IPS DF 6.9 (cell line): ENCODE measurements around the gene OR14I1.
"Not testable (repeated sequence)": the region's sequence is repeated elsewhere in the genome, so short reads cannot be mapped to it uniquely, and the experiment has no call there.

ENCODE experiments used
- DNase-seq: peaks from one replicate; pipeline ENCODE4 v3.0.0-alpha.2; 2013; ENCODE audit warnings: low read depth, low spot score
- H3K27ac ChIP-seq: one replicate; pipeline ENCODE4 v1.5.1; 2013; ENCODE audit warnings: low read length, control low read depth
- H3K27me3 ChIP-seq: 2 replicates; pipeline ENCODE4 v1.6.1; 2013; ENCODE audit warnings: mild to moderate bottlenecking, low read length; ENCODE audit not compliant: control insufficient read depth, insufficient read depth
- H3K36me3 ChIP-seq: 2 replicates; pipeline ENCODE4 v1.6.1; 2013; ENCODE audit warnings: low read length; ENCODE audit not compliant: control insufficient read depth, insufficient read depth
- H3K4me1 ChIP-seq: 2 replicates; pipeline ENCODE4 v1.6.1; 2013; ENCODE audit warnings: low read length; ENCODE audit not compliant: control insufficient read depth, insufficient read depth
- H3K4me3 ChIP-seq: 2 replicates; pipeline ENCODE4 v1.5.1; 2013; ENCODE audit warnings: mild to moderate bottlenecking, low read length
- H3K9me3 ChIP-seq: 2 replicates; pipeline ENCODE4 v1.6.1; 2013; ENCODE audit warnings: low read length, inconsistent platforms; ENCODE audit not compliant: control insufficient read depth, insufficient read depth
- WGBS: extraction: QIAGEN DNeasy Blood & Tissue Kit; methylation state at CpG from one replicate; pipeline ENCODE4 v1.1.7; 2013; ENCODE audit warnings: mixed read lengths, missing lambda C conversion rate; ENCODE audit not compliant: insufficient read length, insufficient coverage; 5-methylcytosine and 5-hydroxymethylcytosine counted together

The OR14I1 gene

GRCh38 chr1:248691567-248692155 is 10.9 kb downstream of the OR14I1 start:
- H3K4me1 ChIP-seq: no peaks in the 10 kb centered on the region
- H3K36me3 ChIP-seq: no peaks in the 10 kb centered on the region
- no peak overlapping the region for H3K27ac ChIP-seq
- WGBS: no CpG with 5 or more reads among the region's 51 CpGs
- H3K4me3 ChIP-seq: no peak overlapping the region
- no peaks in the 10 kb centered on the region for H3K27me3 ChIP-seq
- H3K9me3 ChIP-seq: peaks cover 6% of the 10 kb centered on the region
- no peak for DNase-seq

- WGBS: no CpG with 5 or more reads among the region's 4 CpGs
- H3K4me3 ChIP-seq: no peak overlapping the region
- H3K4me1 ChIP-seq: no peaks in the 10 kb centered on the region
- peaks cover 6% of the 10 kb centered on the region for H3K9me3 ChIP-seq
- no peaks in the 10 kb centered on the region for H3K27me3 ChIP-seq
- no peaks in the 10 kb centered on the region for H3K36me3 ChIP-seq
- DNase-seq: no peak
- no peak overlapping the region for H3K27ac ChIP-seq
These were observed 13.9 kb downstream of the OR14I1 start for GRCh38 chr1:248688527-248689298.

- Histone ChIP-seq H3K27me3 (no peaks in the 10 kb centered on the region), H3K4me1 (no peaks in the 10 kb centered on the region), H3K4me3 (no peak overlapping the region), H3K27ac (no peak overlapping the region), H3K9me3 (peaks cover 3% of the 10 kb centered on the region), H3K36me3 (no peaks in the 10 kb centered on the region)
- WGBS: no CpG with 5 or more reads among the region's 3 CpGs
- no peak for DNase-seq
These were observed 15.8 kb downstream of the OR14I1 start for GRCh38 chr1:248686815-248687214.

- H3K4me1 ChIP-seq: no peaks in the 10 kb centered on the region
- no peaks in the 10 kb centered on the region for H3K36me3 ChIP-seq
- no CpG with 5 or more reads among the region's 8 CpGs for WGBS
- peaks cover 7% of the 10 kb centered on the region for H3K9me3 ChIP-seq
- no peak overlapping the region for H3K4me3 ChIP-seq
- no peak overlapping the region for H3K27ac ChIP-seq
- no peaks in the 10 kb centered on the region for H3K27me3 ChIP-seq
- no peak for DNase-seq
These were observed 20.9 kb downstream of the OR14I1 start for GRCh38 chr1:248681651-248682050.

- Histone ChIP-seq H3K36me3 (no peaks in the 10 kb centered on the region), H3K4me3 (no peak overlapping the region), H3K27me3 (no peaks in the 10 kb centered on the region), H3K4me1 (no peaks in the 10 kb centered on the region), H3K9me3 (peaks cover 3% of the 10 kb centered on the region), H3K27ac (no peak overlapping the region)
- no CpG with 5 or more reads among the region's 1 CpG for WGBS
- DNase-seq: no peak
These were observed 32.6 kb downstream of the OR14I1 start for GRCh38 chr1:248670003-248670402.

- H3K27me3 ChIP-seq, H3K4me3 ChIP-seq, DNase-seq, H3K4me1 ChIP-seq, H3K27ac ChIP-seq, H3K36me3 ChIP-seq, H3K9me3 ChIP-seq: not testable (repeated sequence)
- no CpG with 5 or more reads among the region's 5 CpGs for WGBS
These were observed 38.9 kb downstream of the OR14I1 start for GRCh38 chr1:248663453-248664328.

GRCh38 chr1:248656797-248657196 is 45.8 kb downstream of the OR14I1 start:
- H3K4me1 ChIP-seq, H3K27me3 ChIP-seq, DNase-seq, H3K27ac ChIP-seq, H3K36me3 ChIP-seq, H3K9me3 ChIP-seq, H3K4me3 ChIP-seq: not testable (repeated sequence)
- WGBS: no CpG with 5 or more reads among the region's 6 CpGs

- not testable (repeated sequence) for DNase-seq, H3K36me3 ChIP-seq, H3K27me3 ChIP-seq, H3K27ac ChIP-seq, H3K4me3 ChIP-seq, H3K4me1 ChIP-seq, H3K9me3 ChIP-seq
- no CpG with 5 or more reads among the region's 3 CpGs for WGBS
These were observed 47.2 kb downstream of the OR14I1 start, which contains the start of gene OR2T27 for GRCh38 chr1:248655354-248655753. Gene OR2T27 (minus strand): TSS chr1:248655528. CDS start chr1:248650884, 4,644 bp downstream.
